K562 (cell line): Measurements from ENCODE around the gene SLC16A1. TPM values are rescaled to one million over a fixed set of nuclear protein-coding genes. Genes with fewer than 3 reads are reported as not detected.

ENCODE experiments used
- CC2D1A ChIP-seq: fragments of 450-650 bp; IDR thresholded peaks from 2 replicates; pipeline ENCODE4 v1.6.1; 2017; ENCODE audit warnings: mild to moderate bottlenecking
- CCAR2 ChIP-seq: fragments of 200-400 bp; formaldehyde crosslinking; IDR thresholded peaks from 2 replicates; pipeline ENCODE4 v1.6.1; 2017; ENCODE audit warnings: mild to moderate bottlenecking, low read depth, low read length
- E2F3 ChIP-seq: fragments of 250-450 bp; sonication (Bioruptor Pico); IDR thresholded peaks from 2 replicates; pipeline ENCODE4 v1.4.0; 2020; ENCODE audit warnings: mild to moderate bottlenecking
- EGR1 ChIP-seq: fragments of 450-650 bp; conservative IDR thresholded peaks from 2 replicates; pipeline ENCODE4 v1.6.1; 2017; ENCODE audit warnings: mild to moderate bottlenecking
- LARP7 ChIP-seq: fragments of 450-650 bp; IDR thresholded peaks from 2 replicates; pipeline ENCODE4 v1.6.1; 2016
- RCOR1 ChIP-seq, 2 experiments: IDR thresholded peaks; 2 replicates each; pipeline ENCODE4 v1.6.1; 2012; ENCODE audit warnings: low read depth in 2 of 2, low read length in 2 of 2, borderline replicate concordance in 1 of 2, improper control_type of control experiment in 1 of 2
- SPI1 ChIP-seq: IDR thresholded peaks from 2 replicates; pipeline ENCODE4 v1.6.1; 2011; ENCODE audit warnings: low read depth, low read length, control low read depth, borderline replicate concordance
- SREBF1 ChIP-seq: fragments of 150-350 bp; IDR thresholded peaks from 2 replicates; pipeline ENCODE4 v1.6.1; 2014; ENCODE audit warnings: antibody characterized with exemption, low read depth, low read length, borderline replicate concordance
- SRSF9 ChIP-seq: fragments of 200-400 bp; formaldehyde crosslinking; IDR thresholded peaks from 2 replicates; pipeline ENCODE4 v1.6.1; 2017; ENCODE audit warnings: low read depth, low read length, borderline replicate concordance
- TFAP4 ChIP-seq: sonication (generic); formaldehyde crosslinking; IDR thresholded peaks from 2 replicates; pipeline ENCODE4 v1.8.0; 2022; ENCODE audit warnings: missing genetic modification reagents, mild to moderate bottlenecking, moderate library complexity, borderline replicate concordance
- THRAP3 ChIP-seq: fragments of 450-650 bp; IDR thresholded peaks from 2 replicates; pipeline ENCODE4 v1.6.1; 2016; ENCODE audit warnings: mild to moderate bottlenecking, inconsistent platforms, borderline replicate concordance
- TSHZ1 ChIP-seq: fragments of 250-450 bp; sonication (Bioruptor Pico); IDR thresholded peaks from 2 replicates; pipeline ENCODE4 v1.4.0; 2020; ENCODE audit warnings: mild to moderate bottlenecking, moderate library complexity
- ZBTB26 ChIP-seq: fragments of 450-650 bp; formaldehyde crosslinking; IDR thresholded peaks from 2 replicates; pipeline ENCODE4 v1.4.0; 2022; ENCODE audit warnings: missing genetic modification characterization
- ZC3H11A ChIP-seq: IDR thresholded peaks from 2 replicates; pipeline ENCODE4 v1.6.1; 2012; ENCODE audit warnings: low read depth, low read length, improper control_type of control experiment
- ZFP30 ChIP-seq: fragments of 250-450 bp; sonication (Bioruptor Pico); IDR thresholded peaks from 2 replicates; pipeline ENCODE4 v1.8.0; 2022; ENCODE audit warnings: moderate library complexity, mild to moderate bottlenecking, inconsistent platforms, borderline replicate concordance
- ZKSCAN1 ChIP-seq: fragments of 150-350 bp; IDR thresholded peaks from 2 replicates; pipeline ENCODE4 v1.6.1; 2016; ENCODE audit warnings: low read depth, low read length
- ZNF232 ChIP-seq: sonication (generic); formaldehyde crosslinking; IDR thresholded peaks from 2 replicates; pipeline ENCODE4 v1.8.0; 2022; ENCODE audit warnings: mild to moderate bottlenecking, missing genetic modification reagents
- ZNF316 ChIP-seq: fragments of 450-650 bp; IDR thresholded peaks from 2 replicates; pipeline ENCODE4 v1.6.1; 2016
- ZNF444 ChIP-seq: fragments of 250-450 bp; sonication (Bioruptor Pico); IDR thresholded peaks from 2 replicates; pipeline ENCODE4 v1.4.0; 2020; ENCODE audit warnings: mild to moderate bottlenecking, moderate library complexity
- ZNF655 ChIP-seq: fragments of 250-450 bp; sonication (Bioruptor Pico); IDR thresholded peaks from 2 replicates; pipeline ENCODE4 v1.5.0; 2021
- ZNF740 ChIP-seq, 3 experiments: fragments of 200-800 bp in 1 of 3; sonication (Bioruptor generic) in 1 of 3; sonication (generic) in 1 of 3; formaldehyde crosslinking in 1 of 3; IDR thresholded peaks; 2 replicates each; pipeline versions ENCODE4 v1.6.1 to v1.8.0; 2016 to 2022; ENCODE audit warnings: mild to moderate bottlenecking in 2 of 3, missing compliant biosample characterization in 2 of 3, missing genetic modification characterization in 2 of 3, missing genetic modification reagents in 1 of 3
- polyA plus RNA-seq, 8 experiments: library from polyadenylated mRNA; depleted of rRNA in 4 of 8; stranded (reverse) in 5 of 8; unstranded in 3 of 8; fragments of >200 nt; fragmentation: Nextera tagmentation in 2 of 8; fragmentation: Illumina TruSeq in 1 of 8; extraction: Ambion mirVana in 2 of 8; extraction: Trizol in 1 of 8; gene quantifications; 2 replicates each; pipeline versions ENCODE4 v1.2.1 to v1.2.3, GENCODE V29; 2011 to 2014; ENCODE audit warnings: inconsistent platforms in 1 of 8, missing spikeins in 1 of 8
- total RNA-seq, 7 experiments: library from RNA; depleted of rRNA in 6 of 7; stranded (reverse); fragments of >200 nt in 6 of 7; fragmentation: Illumina TruSeq in 2 of 7; extraction: Trizol in 2 of 7; gene quantifications; 2 replicates each; pipeline versions ENCODE4 v1.2.1 to v1.2.3, GENCODE V29; 2011 to 2021; ENCODE audit warnings: low replicate concordance in 1 of 7

SLC16A1 gene
- total and polyA plus RNA-seq, 9 of the 15 experiments (the other 6 are each of a cell fraction or from before 2014, with no cell fraction given), result 73.1 to 244 (median 117) TPM

GRCh38 chr1:112935461-112936111, 20.4 kb downstream of the SLC16A1 start (continued):
- TF ChIP-seq TSHZ1 (CRISPR knock-in tag) (no peak), ZKSCAN1 (no peak), RCOR1 (IDR thresholded peaks at IDR 0.05; ENCODE audit: borderline replicate concordance in 1 of 2, low read depth in 2 of 2, low read length in 2 of 2) (peak in 1 of 2 experiments; percentile 57; a peak in 1 of 4 replicates), ZNF232 (CRISPR knock-in tag) (no peak), TFAP4 (no peak), LARP7 (no peak), ZNF444 (CRISPR knock-in tag) (no peak), ZC3H11A (no peak), ZNF740 (CRISPR knock-in tag; IDR thresholded peaks at IDR 0.05) (no peak), ZNF740 (tag; IDR thresholded peaks at IDR 0.05) (peak in 1 of 2 experiments; percentile 2; a peak in 1 of 4 replicates), CCAR2 (no peak), CC2D1A (no peak), ZNF655 (CRISPR knock-in tag) (no peak), ZBTB26 (CRISPR knock-in tag) (0 out of 2 replicates have a peak, but pooled peaks have one; percentile 67), SPI1 (no peak), ZFP30 (CRISPR knock-in tag) (no peak), THRAP3 (peak; percentile 58; the same call in 1 of the 2 replicates), SRSF9 (no peak), EGR1 (no peak), ZNF316 (peak; percentile 99), SREBF1 (no peak), E2F3 (CRISPR knock-in tag) (no peak)
